MM.1S (cell line): ENCODE data around the gene ADAMTS9.

Source experiments
- EZH2phosphoT487 ChIP-seq: fragments of 300-600 bp; sonication (generic); IDR thresholded peaks from 2 replicates; pipeline ENCODE4 v1.6.1; 2018; ENCODE audit warnings: antibody characterized with exemption, low read length
- TF ChIP-seq, protein P1 (sequence below): fragments of 300-600 bp; sonication (generic); IDR thresholded peaks from 2 replicates; pipeline ENCODE4 v1.5.1; 2016; ENCODE audit warnings: antibody characterized with exemption, low read length, mixed read lengths

- TF ChIP-seq, protein P1, sequence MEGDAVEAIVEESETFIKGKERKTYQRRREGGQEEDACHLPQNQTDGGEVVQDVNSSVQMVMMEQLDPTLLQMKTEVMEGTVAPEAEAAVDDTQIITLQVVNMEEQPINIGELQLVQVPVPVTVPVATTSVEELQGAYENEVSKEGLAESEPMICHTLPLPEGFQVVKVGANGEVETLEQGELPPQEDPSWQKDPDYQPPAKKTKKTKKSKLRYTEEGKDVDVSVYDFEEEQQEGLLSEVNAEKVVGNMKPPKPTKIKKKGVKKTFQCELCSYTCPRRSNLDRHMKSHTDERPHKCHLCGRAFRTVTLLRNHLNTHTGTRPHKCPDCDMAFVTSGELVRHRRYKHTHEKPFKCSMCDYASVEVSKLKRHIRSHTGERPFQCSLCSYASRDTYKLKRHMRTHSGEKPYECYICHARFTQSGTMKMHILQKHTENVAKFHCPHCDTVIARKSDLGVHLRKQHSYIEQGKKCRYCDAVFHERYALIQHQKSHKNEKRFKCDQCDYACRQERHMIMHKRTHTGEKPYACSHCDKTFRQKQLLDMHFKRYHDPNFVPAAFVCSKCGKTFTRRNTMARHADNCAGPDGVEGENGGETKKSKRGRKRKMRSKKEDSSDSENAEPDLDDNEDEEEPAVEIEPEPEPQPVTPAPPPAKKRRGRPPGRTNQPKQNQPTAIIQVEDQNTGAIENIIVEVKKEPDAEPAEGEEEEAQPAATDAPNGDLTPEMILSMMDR: no peak
- TF ChIP-seq EZH2phosphoT487: no peak
These were observed 125.9 kb downstream of the ADAMTS9 start for GRCh38 chr3:64561868-64562267.
